UCSD-AML1 (cell line): ENCODE data around the gene FOXR1.
"Not testable (repeated sequence)": the region's sequence is repeated elsewhere in the genome, so short reads cannot be mapped to it uniquely, and the experiment has no call there.

ENCODE experiments used
- DNase-seq: peaks from one replicate; lab custom pipeline; 2025; ENCODE audit not compliant: unreplicated experiment; lab: John Stamatoyannopoulos, UW

FOXR1 gene

GRCh38 chr11:118939953-118940598, 31.5 kb upstream of the FOXR1 start:
- DNase-seq, result peak; percentile 91

- DNase-seq, result no peak
These were observed 24.5 kb upstream of the FOXR1 start for GRCh38 chr11:118947091-118947490.

GRCh38 chr11:118948000-118948399, 23.6 kb upstream of the FOXR1 start:
- DNase-seq, result no peak

GRCh38 chr11:118953265-118953664, 18.3 kb upstream of the FOXR1 start:
- no peak for DNase-seq

- not testable (repeated sequence) for DNase-seq
These were observed 17.6 kb upstream of the FOXR1 start for GRCh38 chr11:118953976-118954375.

- DNase-seq, result peak; percentile 84
These were observed 15.3 kb upstream of the FOXR1 start, which contains the start of gene UPK2 for GRCh38 chr11:118956094-118956846. Gene UPK2, plus strand, starts transcription at chr11:118956298. Its CDS starts 53 bp downstream, at chr11:118956351.

- no peak for DNase-seq
These were observed 14.6 kb upstream of the FOXR1 start for GRCh38 chr11:118956847-118957469.

GRCh38 chr11:118957549-118957948, 14.0 kb upstream of the FOXR1 start:
- DNase-seq, result no peak

GRCh38 chr11:118957968-118958367, 13.6 kb upstream of the FOXR1 start:
- DNase-seq, result no peak

- no peak for DNase-seq
These were observed 13.0 kb upstream of the FOXR1 start for GRCh38 chr11:118958577-118958976.

- DNase-seq, result no peak
These were observed 10.4 kb upstream of the FOXR1 start for GRCh38 chr11:118961189-118961588.

GRCh38 chr11:118961591-118961990, 10.0 kb upstream of the FOXR1 start:
- DNase-seq, result no peak

- DNase-seq, result not testable (repeated sequence)
These were observed 2.1 kb upstream of the FOXR1 start for GRCh38 chr11:118969508-118969907.

GRCh38 chr11:118973985-118974384, 2.4 kb downstream of the FOXR1 start:
- no peak for DNase-seq

GRCh38 chr11:118975771-118976709, 4.5 kb downstream of the FOXR1 start:
- DNase-seq, result no peak

GRCh38 chr11:118979434-118979833, 7.9 kb downstream of the FOXR1 start:
- no peak for DNase-seq

- peak; percentile 50 for DNase-seq
These were observed 8.8 kb downstream of the FOXR1 start for GRCh38 chr11:118980191-118980881.

GRCh38 chr11:118984337-118984736, 12.8 kb downstream of the FOXR1 start:
- not testable (repeated sequence) for DNase-seq

- DNase-seq, result no peak
These were observed 13.3 kb downstream of the FOXR1 start for GRCh38 chr11:118984825-118985224.

GRCh38 chr11:118988280-118988679, 16.7 kb downstream of the FOXR1 start:
- DNase-seq, result no peak
